Neural cell (in vitro differentiated cells): ENCODE data around the gene DHCR24. TPM values are rescaled to one million over a fixed set of nuclear protein-coding genes. Genes with fewer than 3 reads are reported as not detected.

Experiments used
- H2AFZ ChIP-seq: fragments of 200-600, 300-800 bp; sonication (generic), shearing (Covaris generic); 2 replicates; pipeline ENCODE4 v1.6.0; 2014; ENCODE audit warnings: low read depth, mild to moderate bottlenecking, antibody characterized with exemption, low read length, moderate library complexity
- H3F3A ChIP-seq: fragments of 200-600 bp; shearing (Covaris generic); 2 replicates; pipeline ENCODE4 v1.6.1; 2016; ENCODE audit warnings: mild to moderate bottlenecking, moderate library complexity, mixed read lengths, antibody characterized with exemption, low read length; ENCODE audit not compliant: insufficient read depth, poor library complexity, severe bottlenecking
- H3K27ac ChIP-seq: fragments of 200-600, 300-800 bp; sonication (generic), shearing (Covaris generic); 2 replicates; pipeline ENCODE4 v1.5.1; 2014; ENCODE audit warnings: mild to moderate bottlenecking, low read length, moderate library complexity
- H3K27me3 ChIP-seq: fragments of 300-800, 200-600 bp; sonication (generic), shearing (Covaris generic); 2 replicates; pipeline ENCODE4 v1.6.0; 2014; ENCODE audit warnings: mild to moderate bottlenecking, low read depth, low read length, moderate library complexity; ENCODE audit not compliant: insufficient read depth
- H3K36me3 ChIP-seq: fragments of 300-800, 200-600 bp; sonication (generic), shearing (Covaris generic); 2 replicates; pipeline ENCODE4 v1.5.1; 2014; ENCODE audit warnings: mild to moderate bottlenecking, antibody characterized with exemption, low read length, moderate library complexity; ENCODE audit not compliant: insufficient read depth
- H3K4me2 ChIP-seq: fragments of 300-800, 200-600 bp; sonication (generic), shearing (Covaris generic); 2 replicates; pipeline ENCODE4 v1.6.0; 2014; ENCODE audit warnings: mild to moderate bottlenecking, low read length
- H3K4me3 ChIP-seq: fragments of 300-800, 200-600 bp; sonication (generic), shearing (Covaris generic); 2 replicates; pipeline ENCODE4 v1.5.1; 2014; ENCODE audit warnings: mild to moderate bottlenecking, low read length, moderate library complexity
- H3K79me2 ChIP-seq: fragments of 200-600 bp; shearing (Covaris generic); replicated peaks from 2 replicates; pipeline ENCODE4 v1.6.0; 2014; ENCODE audit warnings: mild to moderate bottlenecking, low read length, moderate library complexity; ENCODE audit not compliant: insufficient read depth
- H3K9ac ChIP-seq: fragments of 300-800, 200-600 bp; sonication (generic), shearing (Covaris generic); 2 replicates; pipeline ENCODE4 v1.6.1; 2016; ENCODE audit warnings: mild to moderate bottlenecking, low read length, mixed read lengths
- H3K9me2 ChIP-seq: fragments of 200-600 bp; shearing (Covaris generic); 2 replicates; pipeline ENCODE4 v1.6.1; 2016; ENCODE audit warnings: mild to moderate bottlenecking, low read length, mixed read lengths; ENCODE audit not compliant: insufficient read depth
- H3K9me3 ChIP-seq: fragments of 200-600, 300-800 bp; sonication (generic), shearing (Covaris generic); 2 replicates; pipeline ENCODE4 v1.6.1; 2016; ENCODE audit warnings: mild to moderate bottlenecking, mixed run types, low read length, moderate library complexity, mixed read lengths
- H4K20me1 ChIP-seq: fragments of 200-600 bp; shearing (Covaris generic); 2 replicates; pipeline ENCODE4 v1.6.1; 2016; ENCODE audit warnings: mild to moderate bottlenecking, mixed run types; ENCODE audit not compliant: insufficient read depth
- CTCF ChIP-seq: fragments of 450-650 bp; IDR thresholded peaks from 2 replicates; pipeline ENCODE4 v1.5.1; 2014; ENCODE audit warnings: antibody characterized with exemption, mild to moderate bottlenecking, moderate library complexity; ENCODE audit not compliant: poor library complexity, severe bottlenecking
- EP300 ChIP-seq: fragments of 450-650 bp; conservative IDR thresholded peaks from 2 replicates; pipeline ENCODE4 v1.6.1; 2014; ENCODE audit warnings: antibody characterized with exemption, mild to moderate bottlenecking, moderate library complexity; ENCODE audit not compliant: poor library complexity, severe bottlenecking
- EZH2 ChIP-seq: fragments of 200-600, 300-800 bp; shearing (Covaris generic), sonication (generic); IDR thresholded peaks from 2 replicates; pipeline ENCODE4 v1.6.1; 2014; ENCODE audit warnings: antibody characterized with exemption, low read length, borderline replicate concordance, mild to moderate bottlenecking; ENCODE audit not compliant: insufficient read depth, poor library complexity, severe bottlenecking
- POLR2AphosphoS5 ChIP-seq: IDR thresholded peaks from 2 replicates; pipeline ENCODE4 v1.6.1; 2012
- RAD21 ChIP-seq: fragments of 450-650 bp; conservative IDR thresholded peaks from 2 replicates; pipeline ENCODE4 v1.6.1; 2014; ENCODE audit warnings: antibody characterized with exemption, mild to moderate bottlenecking, moderate library complexity
- SMC3 ChIP-seq: fragments of 450-650 bp; conservative IDR thresholded peaks from 2 replicates; pipeline ENCODE4 v1.6.1; 2014; ENCODE audit warnings: antibody characterized with exemption, mild to moderate bottlenecking, moderate library complexity; ENCODE audit not compliant: poor library complexity
- TAF1 ChIP-seq: IDR thresholded peaks from 2 replicates; pipeline ENCODE4 v1.6.1; 2012; ENCODE audit warnings: low read depth
- polyA plus RNA-seq: library from polyadenylated mRNA; depleted of rRNA; stranded (reverse); fragments of >200 nt; gene quantifications from 2 replicates; pipeline ENCODE4 v1.2.3, GENCODE V29; 2014
- TF ChIP-seq, protein P1 (sequence below): IDR thresholded peaks from 2 replicates; pipeline ENCODE4 v1.6.1; 2012; ENCODE audit warnings: borderline replicate concordance

DHCR24 gene
- polyA plus RNA-seq, 1 donor from 2014 or later = 91.3 TPM

DNA sequence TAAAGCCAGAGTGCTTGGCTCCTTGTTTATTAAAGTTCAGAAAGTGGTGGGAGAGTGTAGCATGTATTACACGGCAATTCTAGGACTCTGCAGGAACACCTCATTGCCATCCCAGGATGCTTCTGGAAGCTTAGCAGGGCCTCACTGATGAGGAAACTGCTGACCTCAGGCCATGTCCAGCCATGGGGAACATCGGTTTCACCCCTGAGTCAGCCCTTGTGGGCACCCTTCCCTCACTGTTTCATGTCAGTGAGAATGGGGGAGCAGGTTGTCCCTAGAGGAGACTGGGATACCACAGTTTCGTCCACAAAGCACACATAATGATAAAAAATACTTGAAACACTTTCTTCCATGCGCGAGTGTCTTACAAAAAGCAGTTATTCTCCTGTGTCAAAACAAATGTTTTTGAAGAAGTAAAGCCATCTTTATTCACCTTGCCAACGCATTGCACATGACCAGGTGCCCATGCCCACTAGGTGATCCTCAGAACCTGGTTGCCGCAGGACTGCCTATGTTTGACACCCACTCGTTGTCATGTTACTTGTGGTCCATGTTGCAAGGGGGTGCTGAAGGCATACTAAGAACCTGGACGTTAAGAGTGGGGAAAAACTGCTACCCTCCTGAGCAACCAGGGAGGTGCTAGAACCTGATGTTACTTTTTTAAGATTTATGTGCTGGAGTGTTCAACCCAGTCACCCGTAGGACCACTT is 44.6 kb downstream of the DHCR24 start:
- Histone ChIP-seq H3K4me2 (no peak overlapping the region), H4K20me1 (no peaks in the 10 kb centered on the region), H3K27ac (no peak overlapping the region), H3F3A (no peaks in the 10 kb centered on the region), H3K4me3 (no peak overlapping the region), H3K9me2 (no peaks in the 10 kb centered on the region), H2AFZ (no peak overlapping the region), H3K9ac (no peak overlapping the region), H3K27me3 (no peaks in the 10 kb centered on the region), H3K36me3 (no peaks in the 10 kb centered on the region), H3K79me2 (no peaks in the 10 kb centered on the region), H3K9me3 (no peaks in the 10 kb centered on the region)
- TF ChIP-seq EP300 = no peak
- TF ChIP-seq RAD21 = no peak
- TF ChIP-seq, protein P1, sequence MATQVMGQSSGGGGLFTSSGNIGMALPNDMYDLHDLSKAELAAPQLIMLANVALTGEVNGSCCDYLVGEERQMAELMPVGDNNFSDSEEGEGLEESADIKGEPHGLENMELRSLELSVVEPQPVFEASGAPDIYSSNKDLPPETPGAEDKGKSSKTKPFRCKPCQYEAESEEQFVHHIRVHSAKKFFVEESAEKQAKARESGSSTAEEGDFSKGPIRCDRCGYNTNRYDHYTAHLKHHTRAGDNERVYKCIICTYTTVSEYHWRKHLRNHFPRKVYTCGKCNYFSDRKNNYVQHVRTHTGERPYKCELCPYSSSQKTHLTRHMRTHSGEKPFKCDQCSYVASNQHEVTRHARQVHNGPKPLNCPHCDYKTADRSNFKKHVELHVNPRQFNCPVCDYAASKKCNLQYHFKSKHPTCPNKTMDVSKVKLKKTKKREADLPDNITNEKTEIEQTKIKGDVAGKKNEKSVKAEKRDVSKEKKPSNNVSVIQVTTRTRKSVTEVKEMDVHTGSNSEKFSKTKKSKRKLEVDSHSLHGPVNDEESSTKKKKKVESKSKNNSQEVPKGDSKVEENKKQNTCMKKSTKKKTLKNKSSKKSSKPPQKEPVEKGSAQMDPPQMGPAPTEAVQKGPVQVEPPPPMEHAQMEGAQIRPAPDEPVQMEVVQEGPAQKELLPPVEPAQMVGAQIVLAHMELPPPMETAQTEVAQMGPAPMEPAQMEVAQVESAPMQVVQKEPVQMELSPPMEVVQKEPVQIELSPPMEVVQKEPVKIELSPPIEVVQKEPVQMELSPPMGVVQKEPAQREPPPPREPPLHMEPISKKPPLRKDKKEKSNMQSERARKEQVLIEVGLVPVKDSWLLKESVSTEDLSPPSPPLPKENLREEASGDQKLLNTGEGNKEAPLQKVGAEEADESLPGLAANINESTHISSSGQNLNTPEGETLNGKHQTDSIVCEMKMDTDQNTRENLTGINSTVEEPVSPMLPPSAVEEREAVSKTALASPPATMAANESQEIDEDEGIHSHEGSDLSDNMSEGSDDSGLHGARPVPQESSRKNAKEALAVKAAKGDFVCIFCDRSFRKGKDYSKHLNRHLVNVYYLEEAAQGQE = no peak
- TF ChIP-seq TAF1 = no peak
- TF ChIP-seq CTCF = no peak
- TF ChIP-seq SMC3 = no peak
- no peak for TF ChIP-seq EZH2
- no peak for TF ChIP-seq POLR2AphosphoS5

DNA sequence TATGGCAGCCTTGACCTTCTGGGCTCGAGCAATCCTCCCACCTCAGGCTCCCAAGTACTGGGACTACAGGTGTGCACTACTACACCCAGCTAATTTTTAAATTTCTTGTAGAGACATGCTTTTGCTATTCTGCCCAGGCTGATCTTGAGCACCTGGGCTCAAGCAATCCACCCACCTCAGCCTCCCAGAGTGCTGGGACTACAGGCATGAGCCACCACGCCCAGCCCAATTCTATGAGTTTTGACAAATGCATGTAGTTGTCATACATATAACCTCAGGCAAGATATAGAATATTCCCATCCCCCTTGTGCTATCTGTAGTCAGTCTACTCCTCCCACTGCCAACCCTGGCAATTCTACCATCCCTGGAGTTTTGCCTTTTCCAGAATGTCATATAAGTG is 47.2 kb downstream of the DHCR24 start:
- Histone ChIP-seq H3K9me3 (no peaks in the 10 kb centered on the region), H3K79me2 (no peaks in the 10 kb centered on the region), H2AFZ (no peak overlapping the region), H3K27me3 (no peaks in the 10 kb centered on the region), H3F3A (no peaks in the 10 kb centered on the region), H3K4me3 (no peak overlapping the region), H3K27ac (no peak overlapping the region), H3K4me2 (no peak overlapping the region), H3K9me2 (no peaks in the 10 kb centered on the region), H3K9ac (no peak overlapping the region), H4K20me1 (no peaks in the 10 kb centered on the region), H3K36me3 (no peaks in the 10 kb centered on the region)
- no peak for TF ChIP-seq TAF1
- TF ChIP-seq EP300 = no peak
